ENCODE results near the gene GARS1.

GARS1 gene

GRCh38 chr7:30662431-30662939 is 67.8 kb downstream of the GARS1 start:
- no peaks in the 10 kb centered on the region for H3K9me3 ChIP-seq (ENCODE audit: low read length)
- H3K36me3 ChIP-seq (ENCODE audit: insufficient read depth, low read length): no peaks in the 10 kb centered on the region
- no peak overlapping the region for H3K9ac ChIP-seq (ENCODE audit: low read length)
- no peak overlapping the region for H2AFZ ChIP-seq (ENCODE audit: low read length)
- H3K27me3 ChIP-seq (ENCODE audit: insufficient read depth, low read length): no peaks in the 10 kb centered on the region; the same call in 1 of the 2 replicates
- H3K79me2 ChIP-seq (ENCODE audit: insufficient read depth, low read length): no peaks in the 10 kb centered on the region
- no peaks in the 10 kb centered on the region for H3K4me1 ChIP-seq (ENCODE audit: insufficient read depth, low read length, severe bottlenecking)
- no peak overlapping the region for H3K4me3 ChIP-seq (ENCODE audit: low read depth, low read length, poor library complexity, severe bottlenecking)
- H3K27ac ChIP-seq (ENCODE audit: low read depth, low read length, poor library complexity, severe bottlenecking): no peak overlapping the region
- H4K20me1 ChIP-seq (ENCODE audit: insufficient read depth, low read length): no peaks in the 10 kb centered on the region
- no peaks in the 10 kb centered on the region for H3K9me2 ChIP-seq (ENCODE audit: low read depth, low read length)
- no peaks in the 10 kb centered on the region for H3F3A ChIP-seq (ENCODE audit: insufficient read depth, low read length)
- no peak overlapping the region for H3K4me2 ChIP-seq (ENCODE audit: low read length)
- TF ChIP-seq EZH2 (IDR thresholded peaks at IDR 0.05; ENCODE audit: borderline replicate concordance, low read length): no peak
- TF ChIP-seq, protein P1, sequence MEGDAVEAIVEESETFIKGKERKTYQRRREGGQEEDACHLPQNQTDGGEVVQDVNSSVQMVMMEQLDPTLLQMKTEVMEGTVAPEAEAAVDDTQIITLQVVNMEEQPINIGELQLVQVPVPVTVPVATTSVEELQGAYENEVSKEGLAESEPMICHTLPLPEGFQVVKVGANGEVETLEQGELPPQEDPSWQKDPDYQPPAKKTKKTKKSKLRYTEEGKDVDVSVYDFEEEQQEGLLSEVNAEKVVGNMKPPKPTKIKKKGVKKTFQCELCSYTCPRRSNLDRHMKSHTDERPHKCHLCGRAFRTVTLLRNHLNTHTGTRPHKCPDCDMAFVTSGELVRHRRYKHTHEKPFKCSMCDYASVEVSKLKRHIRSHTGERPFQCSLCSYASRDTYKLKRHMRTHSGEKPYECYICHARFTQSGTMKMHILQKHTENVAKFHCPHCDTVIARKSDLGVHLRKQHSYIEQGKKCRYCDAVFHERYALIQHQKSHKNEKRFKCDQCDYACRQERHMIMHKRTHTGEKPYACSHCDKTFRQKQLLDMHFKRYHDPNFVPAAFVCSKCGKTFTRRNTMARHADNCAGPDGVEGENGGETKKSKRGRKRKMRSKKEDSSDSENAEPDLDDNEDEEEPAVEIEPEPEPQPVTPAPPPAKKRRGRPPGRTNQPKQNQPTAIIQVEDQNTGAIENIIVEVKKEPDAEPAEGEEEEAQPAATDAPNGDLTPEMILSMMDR (IDR thresholded peaks at IDR 0.05; ENCODE audit: low read length): no peak

DNA sequence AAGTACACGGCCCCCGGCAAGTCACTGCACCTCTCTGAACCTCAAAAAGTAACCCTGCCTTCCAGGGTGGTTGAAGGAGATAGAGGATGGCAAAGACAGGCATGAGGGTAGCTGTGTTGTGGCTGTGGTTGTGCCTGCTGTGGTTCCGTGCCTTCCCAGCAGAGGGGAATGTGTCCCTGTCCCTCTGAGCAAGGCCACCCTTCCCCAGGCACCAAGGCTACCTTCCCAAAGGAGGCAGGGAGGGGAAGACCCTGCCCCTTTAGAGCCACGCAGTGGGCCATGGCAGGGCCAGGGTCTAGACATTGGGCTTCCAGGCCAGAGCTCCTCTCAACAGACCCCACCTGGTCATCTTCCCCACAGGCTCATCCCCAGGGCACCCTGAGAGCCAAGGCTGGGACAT is 68.7 kb downstream of the GARS1 start:
- TF ChIP-seq, protein P1 (IDR thresholded peaks at IDR 0.05; ENCODE audit: low read length): no peak
- no peak for TF ChIP-seq EZH2 (IDR thresholded peaks at IDR 0.05; ENCODE audit: borderline replicate concordance, low read length)
- Histone ChIP-seq H3K4me3 (ENCODE audit: low read depth, low read length, poor library complexity, severe bottlenecking) (no peak overlapping the region), H2AFZ (ENCODE audit: low read length) (no peak overlapping the region)

GRCh38 chr7:30664184-30664885 is 69.7 kb downstream of the GARS1 start:
- no peak overlapping the region for H2AFZ ChIP-seq (ENCODE audit: low read length)
- no peak for TF ChIP-seq EZH2 (IDR thresholded peaks at IDR 0.05; ENCODE audit: borderline replicate concordance, low read length)
- TF ChIP-seq, protein P1 (IDR thresholded peaks at IDR 0.05; ENCODE audit: low read length): no peak
- no peaks in the 10 kb centered on the region; the same call in 1 of the 2 replicates for H3K27me3 ChIP-seq (ENCODE audit: insufficient read depth, low read length)

More for the DNA sequence above, 68.7 kb downstream of the GARS1 start:
- Histone ChIP-seq H3K9me3 (ENCODE audit: low read length) (no peaks in the 10 kb centered on the region), H3K79me2 (ENCODE audit: insufficient read depth, low read length) (no peaks in the 10 kb centered on the region), H4K20me1 (ENCODE audit: insufficient read depth, low read length) (no peaks in the 10 kb centered on the region), H3K9me2 (ENCODE audit: low read depth, low read length) (no peaks in the 10 kb centered on the region), H3K4me1 (ENCODE audit: insufficient read depth, low read length, severe bottlenecking) (no peaks in the 10 kb centered on the region), H3K4me2 (ENCODE audit: low read length) (no peak overlapping the region), H3K27me3 (ENCODE audit: insufficient read depth, low read length) (no peaks in the 10 kb centered on the region; the same call in 1 of the 2 replicates), H3F3A (ENCODE audit: insufficient read depth, low read length) (no peaks in the 10 kb centered on the region), H3K9ac (ENCODE audit: low read length) (no peak overlapping the region), H3K27ac (ENCODE audit: low read depth, low read length, poor library complexity, severe bottlenecking) (no peak overlapping the region), H3K36me3 (ENCODE audit: insufficient read depth, low read length) (no peaks in the 10 kb centered on the region)

More at GRCh38 chr7:30664184-30664885, 69.7 kb downstream of the GARS1 start:
- no peak overlapping the region for H3K4me3 ChIP-seq (ENCODE audit: low read depth, low read length, poor library complexity, severe bottlenecking)
- H3K79me2 ChIP-seq (ENCODE audit: insufficient read depth, low read length): no peaks in the 10 kb centered on the region
- no peaks in the 10 kb centered on the region for H3K9me3 ChIP-seq (ENCODE audit: low read length)
- no peaks in the 10 kb centered on the region for H3K4me1 ChIP-seq (ENCODE audit: insufficient read depth, low read length, severe bottlenecking)
- H3K9me2 ChIP-seq (ENCODE audit: low read depth, low read length): no peaks in the 10 kb centered on the region
- no peaks in the 10 kb centered on the region for H4K20me1 ChIP-seq (ENCODE audit: insufficient read depth, low read length)
- no peak overlapping the region for H3K27ac ChIP-seq (ENCODE audit: low read depth, low read length, poor library complexity, severe bottlenecking)
- no peaks in the 10 kb centered on the region for H3K36me3 ChIP-seq (ENCODE audit: insufficient read depth, low read length)
- no peak overlapping the region for H3K9ac ChIP-seq (ENCODE audit: low read length)
- no peaks in the 10 kb centered on the region for H3F3A ChIP-seq (ENCODE audit: insufficient read depth, low read length)
- no peak overlapping the region for H3K4me2 ChIP-seq (ENCODE audit: low read length)
